Common myeloid progenitor, CD34-positive (primary cell): Measurements from ENCODE around the gene TRABD2A.
A peak's percentile ranks its signal among the peaks of the same experiment; 100 is the strongest.

Experiments
- CTCF ChIA-PET: fragments of 350-600 bp; sonication (Branson Sonifier 250); formaldehyde crosslinking; loops from one replicate; lab custom pipeline; 2021; ENCODE audit warnings: antibody characterized with exemption; lab: Charles Lee
- POLR2A ChIA-PET: fragments of 350-600 bp; sonication (Branson Sonifier 250); formaldehyde crosslinking; loops from one replicate; lab custom pipeline; 2021; ENCODE audit warnings: antibody characterized with exemption; lab: Charles Lee
- DNase-seq, 3 donors: peaks; one replicate each; pipeline versions ENCODE4 v3.0.0 to v3.0.0-alpha.2; 2013
- H3K27ac ChIP-seq, 2 experiments: 1 replicate in 1 of 2; 2 replicates in 1 of 2; pipeline ENCODE4 v1.7.0; 2013; ENCODE audit warnings: inconsistent platforms in 2 of 2, low read length in 2 of 2, mild to moderate bottlenecking in 2 of 2, low read depth in 1 of 2, moderate library complexity in 1 of 2; ENCODE audit not compliant: severe bottlenecking in 2 of 2, insufficient read depth in 1 of 2, poor library complexity in 1 of 2
- H3K27me3 ChIP-seq, 5 experiments: replicated peaks in 2 of 5; 1 replicate in 3 of 5; 2 replicates in 2 of 5; pipeline versions ENCODE4 v1.6.1 to v1.7.0; 2013; ENCODE audit warnings: low read length in 4 of 5, mild to moderate bottlenecking in 2 of 5, moderate library complexity in 2 of 5, inconsistent platforms in 1 of 5; ENCODE audit not compliant: insufficient read depth in 5 of 5, control insufficient read depth in 4 of 5
- H3K36me3 ChIP-seq, 4 experiments: 1 replicate in 2 of 4; 2 replicates in 2 of 4; pipeline versions ENCODE4 v1.6.1 to v1.7.0; 2013; ENCODE audit warnings: low read length in 3 of 4, control low read depth in 1 of 4, mild to moderate bottlenecking in 1 of 4; ENCODE audit not compliant: control insufficient read depth in 4 of 4, insufficient read depth in 4 of 4
- H3K4me1 ChIP-seq, 4 experiments: 1 replicate in 3 of 4; 2 replicates in 1 of 4; pipeline versions ENCODE4 v1.6.1 to v1.7.1; 2013; ENCODE audit warnings: low read length in 3 of 4, mild to moderate bottlenecking in 3 of 4, control low read depth in 1 of 4, inconsistent platforms in 1 of 4, moderate library complexity in 1 of 4; ENCODE audit not compliant: control insufficient read depth in 4 of 4, insufficient read depth in 4 of 4; ENCODE audit errors: control extremely low read depth in 1 of 4
- H3K4me3 ChIP-seq, 7 experiments: 1 replicate in 4 of 7; 2 replicates in 3 of 7; pipeline versions ENCODE4 v1.5.1 to v1.7.0; 2013; ENCODE audit warnings: mild to moderate bottlenecking in 7 of 7, low read length in 6 of 7, moderate library complexity in 6 of 7, inconsistent platforms in 2 of 7, low read depth in 2 of 7, control low read depth in 1 of 7; ENCODE audit not compliant: insufficient read depth in 4 of 7, control insufficient read depth in 1 of 7; ENCODE audit errors: extremely low read depth in 1 of 7
- H3K9me3 ChIP-seq, 5 experiments: 1 replicate in 4 of 5; 2 replicates in 1 of 5; pipeline versions ENCODE4 v1.6.1 to v1.7.1; 2013; ENCODE audit warnings: low read length in 4 of 5, mild to moderate bottlenecking in 2 of 5, inconsistent platforms in 1 of 5, low read depth in 1 of 5, moderate library complexity in 1 of 5; ENCODE audit not compliant: control insufficient read depth in 4 of 5, insufficient read depth in 2 of 5; ENCODE audit errors: control extremely low read depth in 1 of 5
- WGBS: methylation state at CpG from one replicate; pipeline ENCODE4 v1.1.5; 2013; ENCODE audit not compliant: insufficient coverage; 5-methylcytosine and 5-hydroxymethylcytosine counted together

TRABD2A gene

DNA sequence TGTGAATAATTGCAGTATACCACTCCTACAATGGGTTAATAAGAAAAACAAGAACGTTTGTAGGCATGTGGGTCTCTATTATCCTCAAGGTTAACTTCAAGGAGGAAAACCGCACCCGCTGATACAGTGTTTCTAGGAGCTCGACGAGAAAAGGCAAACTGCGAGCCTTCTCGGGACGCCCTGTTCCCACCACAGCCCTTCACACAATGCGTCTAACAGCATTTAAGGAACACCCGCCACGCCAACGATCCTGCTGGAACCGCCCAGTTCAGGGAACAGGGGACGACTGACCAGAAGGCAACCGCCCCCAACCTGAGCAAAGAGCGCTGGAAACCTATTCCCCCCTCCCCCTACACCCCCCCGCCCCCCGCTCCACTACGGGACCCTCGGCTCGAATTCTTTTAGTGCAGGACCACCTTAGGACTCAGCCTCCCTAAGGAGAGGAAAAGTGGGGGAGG lies 23.9 kb upstream of the TRABD2A start:
- no peaks in the 10 kb centered on the region for H3K27me3 ChIP-seq
- DNase-seq: peak in 2 of 3 donors; percentile 52 to 64
- peak overlapping the region in 1 of 2 experiments; percentile 77 for H3K27ac ChIP-seq
- no peaks in the 10 kb centered on the region for H3K9me3 ChIP-seq
- peaks cover 0 to 54% (median 23%) of the 10 kb centered on the region in 4 experiments for H3K4me1 ChIP-seq
- CTCF ChIA-PET: interaction anchor here (1.0 to 4.7 kb wide), 5 partner anchors 18 to 108 kb away, joined by 3 to 42 read pairs (median 4); no protein-coding TSS in a partner anchor
- POLR2A ChIA-PET: interaction anchor here (0.7 to 1.2 kb wide), 4 partner anchors 11 to 35 kb away, joined by 3 to 5 read pairs (median 3); no protein-coding TSS in a partner anchor
- peaks cover 0 to 2% (median 0%) of the 10 kb centered on the region in 4 experiments for H3K36me3 ChIP-seq
- 0% methylated on average over 9 of the region's 21 CpGs for WGBS
- H3K4me3 ChIP-seq: peak overlapping the region; percentile 75 to 98 (median 85)

DNA sequence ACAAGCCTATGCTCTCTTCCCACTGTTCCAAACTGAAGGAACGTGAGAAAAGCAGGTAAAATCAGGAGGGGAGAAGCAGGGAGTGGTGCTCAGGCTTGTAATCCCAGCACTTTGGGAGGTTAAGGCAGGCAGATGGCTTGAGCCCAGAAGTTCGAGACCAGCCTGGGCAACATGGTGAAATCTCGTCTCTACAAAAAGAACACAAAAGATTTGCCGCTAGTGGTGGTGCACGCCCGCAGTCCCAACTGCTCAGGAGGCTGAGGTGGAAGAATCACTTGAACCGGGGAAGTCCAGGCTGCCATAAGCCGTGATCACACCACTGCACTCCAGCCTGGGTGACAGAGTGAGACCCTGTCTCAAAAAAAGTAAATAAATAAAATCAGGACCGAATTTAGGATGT lies 23.3 kb upstream of the TRABD2A start:
- POLR2A ChIA-PET: interaction anchor here (1.0 to 1.2 kb wide), 2 partner anchors 22 to 35 kb away, joined by 3 to 5 read pairs; no protein-coding TSS in a partner anchor

DNA sequence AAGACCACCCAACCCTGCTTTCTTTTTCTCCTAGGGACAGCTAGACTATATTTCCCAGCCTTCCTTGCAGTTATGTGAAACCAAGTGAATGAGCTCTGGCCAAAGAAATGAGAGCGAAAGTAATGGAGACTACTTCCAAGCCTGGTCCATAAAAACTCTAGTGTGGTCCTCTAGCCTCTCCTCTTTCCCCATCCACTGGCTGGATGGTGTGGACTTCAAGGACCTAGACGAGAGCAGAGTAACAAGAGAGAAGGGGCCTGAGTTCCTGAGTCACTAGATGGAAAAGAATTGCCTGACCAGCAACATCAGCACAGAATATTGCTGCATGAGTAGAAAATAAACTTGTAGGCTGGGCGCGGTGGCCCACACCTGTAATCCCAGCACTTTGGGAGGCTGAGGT lies 21.6 kb upstream of the TRABD2A start:
- Histone ChIP-seq H3K27me3 (no peaks in the 10 kb centered on the region), H3K9me3 (no peaks in the 10 kb centered on the region), H3K4me3 (no peak overlapping the region), H3K4me1 (peaks cover 2 to 65% (median 35%) of the 10 kb centered on the region in 4 experiments), H3K27ac (no peak overlapping the region), H3K36me3 (peaks cover 0 to 2% (median 0%) of the 10 kb centered on the region in 4 experiments)
- ChIA-PET CTCF (interaction anchor here (0.6 to 2.6 kb wide), 5 partner anchors 14 to 98 kb away, joined by 3 to 12 read pairs (median 3); no protein-coding TSS in a partner anchor), POLR2A (no interaction called here)
- no peak for DNase-seq
- 94% methylated on average over 3 of the region's 4 CpGs for WGBS

More for the DNA sequence above, 23.3 kb upstream of the TRABD2A start:
- Histone ChIP-seq H3K9me3 (no peaks in the 10 kb centered on the region), H3K27me3 (no peaks in the 10 kb centered on the region), H3K4me3 (peak overlapping the region in 1 of 7 experiments; percentile 96), H3K4me1 (peaks cover 0 to 60% (median 25%) of the 10 kb centered on the region in 4 experiments), H3K36me3 (peaks cover 0 to 2% (median 0%) of the 10 kb centered on the region in 4 experiments), H3K27ac (no peak overlapping the region)
- CTCF ChIA-PET: interaction anchor here (1.0 to 4.7 kb wide), 3 partner anchors 17 to 66 kb away, joined by 3 to 42 read pairs (median 4); no protein-coding TSS in a partner anchor
- no peak for DNase-seq
- WGBS: 88% methylated on average over 5 of the region's 9 CpGs

DNA sequence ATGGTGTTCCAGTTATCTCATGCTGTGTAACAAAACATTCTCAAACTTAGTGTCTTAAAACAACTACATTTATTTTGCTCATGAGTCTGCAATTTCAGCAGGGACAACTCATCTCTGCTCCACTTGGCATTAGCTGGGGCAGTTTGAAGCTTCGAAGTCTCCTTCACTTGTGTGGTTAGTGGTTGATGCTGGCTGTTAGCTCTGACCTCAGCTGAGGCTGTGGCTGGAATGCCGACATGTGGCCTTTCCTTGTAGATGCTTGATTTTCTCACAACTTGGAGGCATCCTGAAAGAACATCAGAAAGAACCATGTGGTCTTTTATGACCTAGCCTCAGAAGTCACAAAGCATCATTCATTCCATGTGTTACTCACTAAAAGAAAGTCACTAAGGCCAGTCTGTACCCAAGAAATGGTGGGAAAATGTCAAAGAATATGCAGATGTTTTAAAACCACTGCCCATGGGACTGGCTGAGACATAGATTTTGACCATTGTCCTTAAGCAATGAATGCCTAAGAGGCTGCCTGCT lies 20.8 kb upstream of the TRABD2A start:
- Histone ChIP-seq H3K4me1 (peaks cover 2 to 59% (median 30%) of the 10 kb centered on the region in 4 experiments), H3K9me3 (no peaks in the 10 kb centered on the region), H3K27ac (no peak overlapping the region), H3K4me3 (no peak overlapping the region), H3K27me3 (no peaks in the 10 kb centered on the region), H3K36me3 (peaks cover 0 to under 1% (median 0%) of the 10 kb centered on the region in 4 experiments)
- WGBS: 42% methylated on average over 2 of the region's 2 CpGs
- CTCF ChIA-PET: interaction anchor here (0.6 to 2.6 kb wide), 4 partner anchors 15 to 99 kb away, joined by 3 to 12 read pairs (median 3); no protein-coding TSS in a partner anchor
- POLR2A ChIA-PET: no interaction called here
- DNase-seq: peak in 1 of 3 donors; percentile 39

DNA sequence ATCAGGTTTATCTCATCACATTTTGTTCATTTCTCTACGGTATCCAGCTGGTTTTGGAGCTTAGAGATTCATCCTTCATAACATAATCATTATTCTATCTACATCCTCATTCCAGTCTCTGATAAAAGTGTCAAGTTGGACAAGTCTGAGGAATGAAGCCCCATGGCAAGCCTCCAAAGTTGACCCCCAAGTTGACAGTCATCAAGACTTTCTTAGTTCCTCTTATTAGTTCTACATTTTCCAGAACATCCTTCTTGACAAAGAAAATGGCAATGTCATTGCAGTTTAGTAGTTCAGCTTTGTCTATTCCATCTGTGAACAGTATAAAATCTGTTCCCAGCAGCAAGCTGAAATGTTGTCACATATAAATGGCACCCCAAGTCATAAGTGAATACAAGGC lies 20.1 kb upstream of the TRABD2A start:
- Histone ChIP-seq H3K4me3 (no peak overlapping the region), H3K36me3 (no peaks in the 10 kb centered on the region), H3K4me1 (peaks cover 2 to 56% (median 29%) of the 10 kb centered on the region in 4 experiments), H3K27me3 (no peaks in the 10 kb centered on the region), H3K27ac (no peak overlapping the region), H3K9me3 (no peaks in the 10 kb centered on the region)
- 83% methylated on average over 1 of the region's 1 CpG for WGBS
- ChIA-PET CTCF (interaction anchor here (1.1 to 3.9 kb wide), 4 partner anchors 11 to 25 kb away, joined by 3 to 16 read pairs (median 4); no protein-coding TSS in a partner anchor), POLR2A (interaction anchor here (1.2 kb wide), 1 partner anchor 18 kb away, joined by 3 read pairs; no protein-coding TSS in a partner anchor)
- peak in 2 of 3 donors; percentile 44 to 54 for DNase-seq

DNA sequence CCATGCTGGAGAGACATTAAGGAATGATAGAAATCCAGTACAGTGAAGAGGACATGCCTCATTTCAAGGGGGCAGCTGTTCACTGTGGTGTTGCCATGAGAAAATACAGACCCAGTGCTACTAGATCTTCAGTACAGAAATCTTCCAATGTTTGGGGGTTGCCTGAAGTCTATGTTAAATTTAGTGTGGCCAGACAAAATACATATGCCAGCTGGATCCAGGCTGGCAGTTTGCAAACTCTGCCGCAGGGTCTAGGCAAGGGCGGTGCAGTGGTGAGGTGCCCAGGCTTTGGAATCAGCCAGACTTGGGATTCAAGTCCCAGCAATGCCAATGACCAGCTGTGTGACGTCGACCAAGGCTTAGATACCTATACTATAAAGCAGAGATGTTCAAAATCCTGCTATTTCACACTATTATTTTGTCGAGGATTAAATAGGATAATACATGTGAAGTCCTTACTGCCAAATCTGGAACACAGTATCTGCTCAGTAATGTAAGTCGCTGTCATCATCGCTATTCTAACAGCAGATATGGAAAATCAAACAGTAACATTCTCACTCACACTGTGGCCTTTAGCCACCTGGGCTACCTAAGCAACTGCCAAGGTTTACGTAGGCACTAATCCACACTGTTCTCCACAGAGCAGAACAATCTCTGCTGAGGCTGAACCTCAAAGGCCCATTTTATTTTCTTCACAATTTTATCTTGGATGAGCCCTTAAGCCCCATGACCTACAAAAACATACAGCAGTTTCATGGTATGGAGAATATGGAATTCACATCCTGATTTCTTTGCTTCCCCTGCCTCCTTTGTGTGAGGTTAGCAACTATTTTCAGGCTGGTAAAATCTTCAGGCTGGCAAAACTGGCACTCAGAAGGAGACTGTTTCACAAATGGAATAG lies 18.7 kb upstream of the TRABD2A start:
- no peak for DNase-seq
- ChIA-PET CTCF (interaction anchor here (1.0 to 3.9 kb wide), 4 partner anchors 13 to 35 kb away, joined by 3 to 16 read pairs (median 3); no protein-coding TSS in a partner anchor), POLR2A (interaction anchor here (1.2 kb wide), 1 partner anchor 17 kb away, joined by 3 read pairs; no protein-coding TSS in a partner anchor)
- H3K27me3 ChIP-seq: no peaks in the 10 kb centered on the region
- H3K9me3 ChIP-seq: no peaks in the 10 kb centered on the region
- WGBS: 99% methylated on average over 6 of the region's 8 CpGs
- H3K36me3 ChIP-seq: no peaks in the 10 kb centered on the region
- H3K4me3 ChIP-seq: no peak overlapping the region
- H3K4me1 ChIP-seq: peaks cover 6 to 58% (median 34%) of the 10 kb centered on the region in 4 experiments
- no peak overlapping the region for H3K27ac ChIP-seq
